ENCODE results near the gene FRRS1. TPM values are rescaled to one million over a fixed set of nuclear protein-coding genes. Genes with fewer than 3 reads are reported as not detected.

FRRS1 gene
- total RNA-seq, 3 donors from 2014 or later = 0.82 to 0.86 (median 0.84) TPM

DNA sequence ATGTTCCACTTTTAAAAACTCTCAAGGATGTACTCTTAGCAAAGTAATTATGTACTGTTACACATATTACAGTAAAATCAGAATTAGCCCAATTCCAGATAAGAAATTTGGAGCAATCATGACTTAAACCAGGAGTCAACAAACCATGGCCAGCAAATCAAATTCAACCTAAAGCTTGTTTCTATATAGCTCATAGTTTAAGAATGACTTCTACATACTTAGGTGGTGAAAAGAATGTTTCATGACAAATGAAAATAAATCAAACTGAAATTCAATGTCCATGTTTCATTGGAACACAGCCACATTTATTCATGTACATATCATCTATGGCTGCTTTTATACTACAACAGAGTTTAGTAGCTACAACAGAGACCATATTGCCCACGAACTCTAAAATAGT is 35.1 kb downstream of the FRRS1 start:
- H3K36me3 Mint-ChIP-seq (ENCODE audit: insufficient read depth) = no peaks in the 10 kb centered on the region
- no peak for ATAC-seq
- no peak for DNase-seq
- H3K4me3 Mint-ChIP-seq = no peak overlapping the region
- H3K9me3 Mint-ChIP-seq = no peaks in the 10 kb centered on the region
- H3K27me3 Mint-ChIP-seq (ENCODE audit: low read depth) = no peaks in the 10 kb centered on the region
- H3K4me1 Mint-ChIP-seq (ENCODE audit: low read depth) = no peaks in the 10 kb centered on the region

DNA sequence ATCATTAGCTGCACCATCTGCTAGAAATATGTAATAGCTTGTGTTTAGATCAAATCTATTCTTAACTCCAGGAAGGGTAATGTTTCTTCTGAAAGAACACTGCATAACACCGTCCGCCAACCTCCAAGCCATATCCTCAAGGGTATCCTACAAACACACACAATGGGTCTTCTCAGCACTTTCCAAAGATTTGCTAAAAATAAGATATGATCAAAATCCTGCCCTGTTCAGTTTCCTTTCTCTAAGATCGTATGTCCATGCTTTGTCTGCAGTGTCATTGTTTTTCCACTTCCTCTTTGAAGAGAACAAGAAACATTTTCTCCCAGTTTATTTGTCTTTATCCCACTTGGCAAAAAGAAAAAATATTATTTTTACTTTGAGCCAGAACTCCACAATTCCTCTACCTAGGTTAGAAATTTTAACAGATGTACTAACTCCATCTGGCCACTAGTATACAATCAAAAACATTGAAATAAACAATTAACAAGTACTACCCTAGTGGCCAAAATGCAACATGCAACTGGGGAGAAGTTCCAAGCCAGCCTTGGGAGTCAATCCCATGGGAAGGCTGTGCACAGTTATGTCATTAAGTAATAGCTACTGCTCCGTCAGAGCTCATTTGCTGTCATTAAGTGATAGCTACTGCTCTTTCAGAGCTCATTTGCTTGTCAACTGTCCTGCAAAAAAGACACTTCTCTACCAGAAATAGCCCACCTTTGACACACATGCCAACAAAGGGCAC is 37.8 kb downstream of the FRRS1 start:
- H3K27me3 Mint-ChIP-seq (ENCODE audit: low read depth) = no peaks in the 10 kb centered on the region
- ATAC-seq (no peak), DNase-seq (no peak)
- no peaks in the 10 kb centered on the region for H3K36me3 Mint-ChIP-seq (ENCODE audit: insufficient read depth)
- H3K4me3 Mint-ChIP-seq = no peak overlapping the region
- H3K9me3 Mint-ChIP-seq = no peaks in the 10 kb centered on the region
- no peaks in the 10 kb centered on the region for H3K4me1 Mint-ChIP-seq (ENCODE audit: low read depth)

DNA sequence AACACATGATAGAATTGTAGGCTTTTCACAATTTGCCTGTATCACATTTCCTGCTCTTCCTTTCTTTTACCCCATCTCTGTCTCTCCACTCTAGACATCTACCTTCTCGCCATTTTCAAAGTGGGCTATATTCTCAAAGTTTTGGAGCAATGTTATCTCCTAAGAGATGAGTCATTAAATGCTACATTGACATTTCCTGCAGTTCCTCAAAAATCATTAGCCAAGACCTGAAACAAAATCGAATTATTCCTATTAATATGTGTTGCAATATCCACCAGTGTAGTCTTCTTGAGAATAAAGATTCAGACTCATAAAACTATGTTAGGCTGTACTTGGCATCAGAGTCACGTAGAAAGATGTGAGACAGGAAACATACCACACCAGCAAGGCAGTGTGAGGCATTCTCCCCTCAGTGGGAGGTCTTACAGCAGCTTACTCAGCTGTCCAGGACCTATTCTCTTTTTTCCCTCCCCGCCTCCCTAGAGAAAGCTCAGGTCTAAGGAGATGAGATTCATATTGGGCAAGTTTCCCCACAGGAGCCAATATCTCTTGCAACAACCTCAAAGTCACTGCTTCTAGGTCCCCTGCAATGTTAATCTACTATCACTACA is 38.8 kb downstream of the FRRS1 start:
- ATAC-seq = no peak
- H3K4me3 Mint-ChIP-seq = no peak overlapping the region
- DNase-seq = no peak
- H3K36me3 Mint-ChIP-seq (ENCODE audit: insufficient read depth) = no peaks in the 10 kb centered on the region
- H3K4me1 Mint-ChIP-seq (ENCODE audit: low read depth) = no peaks in the 10 kb centered on the region
- no peaks in the 10 kb centered on the region for H3K27me3 Mint-ChIP-seq (ENCODE audit: low read depth)
- H3K9me3 Mint-ChIP-seq = no peaks in the 10 kb centered on the region

DNA sequence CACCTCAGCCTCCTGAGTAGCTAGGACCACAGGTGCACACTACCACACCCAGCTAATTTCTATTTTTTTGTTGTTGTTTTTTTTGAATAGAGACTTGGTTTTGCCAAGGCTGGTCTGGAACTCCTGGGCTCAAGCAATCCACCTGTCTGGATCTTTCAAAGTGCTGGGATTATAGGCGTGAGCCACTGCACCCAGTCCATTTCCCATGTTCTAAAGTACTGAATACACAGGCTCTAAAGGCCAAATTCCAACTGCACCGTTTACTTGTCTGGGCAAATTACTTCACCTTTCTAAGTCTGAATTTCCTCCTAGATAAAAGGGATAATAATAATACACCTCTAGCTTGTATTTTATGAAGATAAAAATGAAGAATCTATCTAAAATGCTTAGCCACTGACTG is 39.6 kb downstream of the FRRS1 start:
- no peak overlapping the region for H3K4me3 Mint-ChIP-seq
- H3K36me3 Mint-ChIP-seq (ENCODE audit: insufficient read depth) = no peaks in the 10 kb centered on the region
- no peaks in the 10 kb centered on the region for H3K27me3 Mint-ChIP-seq (ENCODE audit: low read depth)
- no peaks in the 10 kb centered on the region for H3K9me3 Mint-ChIP-seq
- ATAC-seq = no peak
- no peak for DNase-seq
- no peaks in the 10 kb centered on the region for H3K4me1 Mint-ChIP-seq (ENCODE audit: low read depth)

DNA sequence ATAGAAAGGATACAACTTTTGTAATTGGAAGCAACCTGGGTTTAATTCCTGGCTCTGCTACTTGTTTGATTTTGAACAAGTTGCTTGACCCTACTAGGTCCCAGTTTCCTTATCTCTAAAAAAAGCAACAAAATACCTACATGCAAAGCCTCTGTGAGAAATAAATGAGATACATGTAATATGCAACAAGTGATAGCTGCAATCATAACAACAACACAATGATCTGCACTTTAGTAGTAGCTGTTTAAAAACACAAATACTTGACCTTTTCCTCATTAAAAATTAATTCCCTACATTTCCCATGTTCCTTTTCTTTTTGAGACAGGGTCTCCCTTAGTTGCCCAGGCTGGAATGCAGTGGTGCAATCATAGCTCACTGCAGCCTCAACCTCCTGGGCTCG is 40.0 kb downstream of the FRRS1 start:
- no peak for DNase-seq
- no peak overlapping the region for H3K4me3 Mint-ChIP-seq
- H3K9me3 Mint-ChIP-seq = no peaks in the 10 kb centered on the region
- no peak for ATAC-seq
- H3K4me1 Mint-ChIP-seq (ENCODE audit: low read depth) = no peaks in the 10 kb centered on the region
- no peaks in the 10 kb centered on the region for H3K27me3 Mint-ChIP-seq (ENCODE audit: low read depth)
- H3K36me3 Mint-ChIP-seq (ENCODE audit: insufficient read depth) = no peaks in the 10 kb centered on the region

DNA sequence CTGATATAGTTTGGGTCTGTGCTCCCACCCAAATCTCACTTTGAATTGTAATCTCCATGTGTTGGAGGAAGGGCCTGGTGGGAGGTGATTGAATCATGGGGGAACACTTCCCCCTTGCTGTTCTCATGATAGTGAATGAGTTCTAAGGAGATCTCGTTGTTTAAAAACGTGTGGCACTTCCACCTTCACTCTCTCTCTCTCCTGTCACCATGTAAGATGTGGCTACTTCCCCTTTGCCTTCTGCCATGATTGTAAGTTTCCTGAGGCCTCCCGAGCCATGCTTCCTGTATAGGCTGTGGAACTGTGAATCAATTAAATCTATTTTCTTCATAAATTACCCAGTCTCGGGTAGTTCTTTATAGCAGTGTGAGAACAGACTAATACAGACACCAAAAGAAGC is 40.4 kb downstream of the FRRS1 start:
- Mint-ChIP-seq H3K4me1 (ENCODE audit: low read depth) (no peaks in the 10 kb centered on the region), H3K4me3 (no peak overlapping the region), H3K27me3 (ENCODE audit: low read depth) (no peaks in the 10 kb centered on the region), H3K9me3 (no peaks in the 10 kb centered on the region), H3K36me3 (ENCODE audit: insufficient read depth) (no peaks in the 10 kb centered on the region)
- ATAC-seq = no peak
- DNase-seq = no peak

DNA sequence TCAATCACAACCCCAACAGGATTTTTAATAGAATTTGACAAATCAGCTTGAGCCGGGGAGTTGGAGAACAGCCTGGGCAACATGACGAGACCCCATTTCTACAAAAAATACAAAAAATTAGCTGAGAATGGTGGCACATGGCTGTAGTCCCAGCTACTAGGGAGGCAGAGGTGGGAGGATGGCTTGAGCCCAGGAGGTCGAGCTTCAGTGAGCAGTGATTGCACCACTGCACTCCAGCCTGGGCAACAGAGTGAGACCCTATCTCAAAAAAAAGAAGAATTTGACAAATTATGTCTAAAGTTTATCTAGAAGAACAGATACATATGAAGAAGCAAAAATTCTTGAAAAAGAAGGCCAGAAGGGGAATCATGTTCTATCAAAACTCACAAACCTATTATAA is 43.2 kb downstream of the FRRS1 start:
- H3K4me3 Mint-ChIP-seq = no peak overlapping the region
- H3K27me3 Mint-ChIP-seq (ENCODE audit: low read depth) = no peaks in the 10 kb centered on the region
- ATAC-seq (no peak), DNase-seq (no peak)
- no peaks in the 10 kb centered on the region for H3K36me3 Mint-ChIP-seq (ENCODE audit: insufficient read depth)
- no peaks in the 10 kb centered on the region for H3K4me1 Mint-ChIP-seq (ENCODE audit: low read depth)
- no peaks in the 10 kb centered on the region for H3K9me3 Mint-ChIP-seq

DNA sequence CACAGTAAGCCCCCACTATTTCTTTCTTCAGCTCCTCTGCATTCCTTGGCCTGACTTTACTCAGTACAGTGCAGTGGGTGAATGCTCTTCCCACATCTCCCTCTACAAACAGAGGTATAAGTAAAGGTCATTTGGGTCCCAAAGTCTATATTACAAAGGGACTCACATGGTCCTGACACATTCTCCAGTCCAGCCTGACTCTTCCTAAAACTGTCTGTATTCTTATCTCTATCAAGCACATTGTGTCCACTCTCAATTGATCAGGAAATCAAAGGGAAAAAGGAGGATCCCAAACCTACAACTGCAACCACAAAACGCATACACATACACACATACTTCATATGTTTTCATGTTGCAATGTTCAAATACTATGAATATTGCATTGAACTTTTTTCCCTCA is 49.4 kb downstream of the FRRS1 start:
- no peak for ATAC-seq
- no peaks in the 10 kb centered on the region for H3K9me3 Mint-ChIP-seq
- H3K4me1 Mint-ChIP-seq (ENCODE audit: low read depth) = no peaks in the 10 kb centered on the region
- no peaks in the 10 kb centered on the region for H3K27me3 Mint-ChIP-seq (ENCODE audit: low read depth)
- no peak for DNase-seq
- no peak overlapping the region for H3K4me3 Mint-ChIP-seq
- H3K36me3 Mint-ChIP-seq (ENCODE audit: insufficient read depth) = peaks cover 1% of the 10 kb centered on the region

DNA sequence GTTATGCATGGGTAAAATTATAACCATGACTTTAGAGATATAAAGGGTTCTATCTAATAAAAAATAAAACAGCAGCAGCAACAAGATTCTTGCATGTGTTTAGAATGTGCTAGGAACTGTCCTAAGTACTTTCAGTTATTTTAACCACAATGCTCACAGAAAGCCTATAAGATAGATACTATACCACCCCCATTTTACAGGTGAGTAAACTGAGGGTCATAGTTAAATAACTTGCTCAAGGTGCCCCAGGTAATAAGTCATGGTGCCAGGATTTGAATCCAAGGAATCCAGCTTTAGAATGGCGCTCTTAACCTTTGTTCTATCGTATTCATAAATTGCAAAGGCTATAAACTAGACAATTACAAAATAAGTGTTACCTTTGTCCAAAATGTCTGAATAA is 53.4 kb downstream of the FRRS1 start:
- H3K9me3 Mint-ChIP-seq = no peaks in the 10 kb centered on the region
- no peak for ATAC-seq
- no peaks in the 10 kb centered on the region for H3K27me3 Mint-ChIP-seq (ENCODE audit: low read depth)
- DNase-seq = no peak
- peaks cover 1% of the 10 kb centered on the region for H3K36me3 Mint-ChIP-seq (ENCODE audit: insufficient read depth)
- H3K4me1 Mint-ChIP-seq (ENCODE audit: low read depth) = no peaks in the 10 kb centered on the region
- H3K4me3 Mint-ChIP-seq = no peak overlapping the region

DNA sequence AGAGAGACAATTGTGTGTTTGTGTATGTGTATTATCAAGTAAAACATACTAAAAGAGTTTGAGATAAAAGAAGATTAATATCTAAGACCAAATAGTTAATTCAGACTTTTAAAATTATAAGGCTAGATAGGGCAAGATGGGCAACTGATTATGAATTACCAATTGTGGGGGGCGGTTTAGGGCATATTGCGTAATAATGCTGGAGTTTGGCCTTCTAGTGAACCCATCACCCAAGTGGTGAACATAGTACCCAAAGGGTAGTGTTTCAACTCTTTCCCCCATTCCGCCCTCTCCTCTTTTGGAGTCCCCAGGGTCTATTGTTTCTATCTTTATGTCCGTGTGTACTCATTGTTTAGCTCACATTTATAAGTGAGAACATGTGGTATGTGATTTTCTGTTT is 55.4 kb downstream of the FRRS1 start:
- no peaks in the 10 kb centered on the region for H3K36me3 Mint-ChIP-seq (ENCODE audit: insufficient read depth)
- no peak overlapping the region for H3K4me3 Mint-ChIP-seq
- H3K9me3 Mint-ChIP-seq = no peaks in the 10 kb centered on the region
- no peak for DNase-seq
- ATAC-seq = no peak
- H3K27me3 Mint-ChIP-seq (ENCODE audit: low read depth) = no peaks in the 10 kb centered on the region
- H3K4me1 Mint-ChIP-seq (ENCODE audit: low read depth) = no peaks in the 10 kb centered on the region

DNA sequence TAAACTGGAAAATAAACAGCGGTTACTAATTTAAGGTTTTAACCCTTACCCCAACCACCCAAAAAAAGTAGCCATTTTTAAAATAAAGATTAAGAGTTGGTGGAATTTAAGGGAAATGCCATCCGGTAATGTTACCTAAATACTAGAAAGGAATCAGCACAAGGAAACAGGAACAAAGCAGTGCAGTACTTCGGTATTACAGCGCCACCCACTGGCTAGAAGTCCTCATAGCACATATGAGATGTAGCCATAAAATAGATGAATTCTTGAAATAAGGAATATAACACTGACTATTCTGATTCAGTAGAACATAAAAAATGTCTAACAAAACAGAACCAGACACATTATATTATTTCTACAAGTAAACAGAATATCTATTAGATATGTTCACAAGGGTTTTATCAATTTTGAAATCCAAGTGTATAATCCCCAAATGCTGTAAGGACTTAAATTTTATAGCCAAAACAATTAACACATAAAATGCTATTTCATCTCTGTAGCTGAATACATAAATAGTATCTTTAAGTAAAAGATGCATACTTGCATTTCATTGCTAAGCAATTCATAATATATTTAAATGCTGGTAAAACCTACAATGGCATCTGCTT is 58.8 kb downstream of the FRRS1 start:
- Mint-ChIP-seq H3K27me3 (ENCODE audit: low read depth) (no peaks in the 10 kb centered on the region), H3K36me3 (ENCODE audit: insufficient read depth) (no peaks in the 10 kb centered on the region), H3K4me3 (no peak overlapping the region), H3K9me3 (no peaks in the 10 kb centered on the region), H3K4me1 (ENCODE audit: low read depth) (peaks cover 8% of the 10 kb centered on the region)
- DNase-seq (peak; percentile 30), ATAC-seq (no peak)

DNA sequence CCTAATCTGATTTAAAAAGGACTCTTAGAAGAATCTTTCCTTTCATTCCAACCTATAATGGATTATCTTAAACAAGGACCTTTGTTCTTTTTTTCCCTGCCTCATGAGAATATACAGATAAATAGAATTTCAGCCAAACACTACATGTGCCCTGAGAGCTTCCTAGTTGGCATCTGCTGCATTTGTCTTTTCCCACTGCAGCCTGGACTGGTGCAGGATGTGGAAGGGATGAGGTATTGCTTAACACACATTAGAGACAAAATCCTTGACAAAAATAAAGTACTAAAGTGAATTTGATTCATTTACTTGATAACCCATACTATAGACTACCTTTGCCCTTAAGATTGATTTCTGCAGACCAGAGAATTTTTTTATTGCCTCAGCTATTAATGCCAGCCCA is 61.0 kb downstream of the FRRS1 start:
- H3K9me3 Mint-ChIP-seq = no peaks in the 10 kb centered on the region
- no peak for ATAC-seq
- H3K36me3 Mint-ChIP-seq (ENCODE audit: insufficient read depth) = no peaks in the 10 kb centered on the region
- DNase-seq = no peak
- H3K27me3 Mint-ChIP-seq (ENCODE audit: low read depth) = peaks cover 10% of the 10 kb centered on the region
- peaks cover 8% of the 10 kb centered on the region for H3K4me1 Mint-ChIP-seq (ENCODE audit: low read depth)
- H3K4me3 Mint-ChIP-seq = no peak overlapping the region

DNA sequence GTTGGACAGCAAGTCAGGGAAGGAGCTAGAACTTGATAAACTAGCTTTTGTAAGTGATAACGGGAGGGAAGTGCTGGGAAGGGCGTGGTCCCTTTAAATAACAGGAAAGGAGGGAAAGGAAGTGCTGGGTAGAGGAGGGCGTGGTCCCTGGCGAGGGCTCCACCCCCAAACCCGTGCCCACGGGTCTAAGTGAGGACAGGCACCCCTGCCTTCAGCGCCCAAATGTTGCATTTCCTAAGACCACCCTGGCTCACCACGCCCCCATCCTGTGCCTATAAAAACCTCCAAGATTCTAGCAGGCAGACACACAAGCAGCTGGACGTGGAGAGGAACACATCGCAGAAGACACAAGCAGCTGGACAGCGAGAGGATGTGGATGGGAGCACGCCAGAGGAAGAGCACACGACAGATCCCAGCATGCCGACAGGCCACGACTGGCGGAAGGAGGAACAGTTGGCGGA is 62.0 kb downstream of the FRRS1 start:
- Mint-ChIP-seq H3K4me3 (no peak overlapping the region), H3K36me3 (ENCODE audit: insufficient read depth) (no peaks in the 10 kb centered on the region), H3K27me3 (ENCODE audit: low read depth) (peaks cover 10% of the 10 kb centered on the region), H3K4me1 (ENCODE audit: low read depth) (peaks cover 8% of the 10 kb centered on the region), H3K9me3 (no peaks in the 10 kb centered on the region)
- DNase-seq (no peak), ATAC-seq (no peak)

DNA sequence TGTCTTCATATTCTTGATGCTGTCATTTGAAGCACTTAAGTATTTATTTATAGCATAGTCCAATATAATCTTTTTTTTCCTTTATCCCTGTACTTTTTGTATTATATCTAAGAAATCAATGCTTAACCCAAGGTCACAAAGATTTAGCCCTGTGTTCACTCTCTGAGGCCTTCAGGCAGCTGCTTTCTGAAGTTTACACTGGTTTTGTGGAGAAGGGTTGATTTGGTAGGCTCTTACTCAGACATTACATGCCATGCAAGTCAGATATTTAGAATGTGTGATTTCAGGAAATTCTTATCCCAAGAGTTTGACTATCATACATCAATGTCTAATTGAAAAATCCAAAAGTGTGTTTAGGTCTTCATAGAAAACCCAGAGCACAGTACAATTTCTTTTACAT is 64.2 kb downstream of the FRRS1 start:
- ATAC-seq = no peak
- Mint-ChIP-seq H3K4me3 (no peak overlapping the region), H3K9me3 (no peaks in the 10 kb centered on the region), H3K27me3 (ENCODE audit: low read depth) (peaks cover 21% of the 10 kb centered on the region), H3K36me3 (ENCODE audit: insufficient read depth) (no peaks in the 10 kb centered on the region), H3K4me1 (ENCODE audit: low read depth) (peaks cover 8% of the 10 kb centered on the region)
- no peak for DNase-seq

DNA sequence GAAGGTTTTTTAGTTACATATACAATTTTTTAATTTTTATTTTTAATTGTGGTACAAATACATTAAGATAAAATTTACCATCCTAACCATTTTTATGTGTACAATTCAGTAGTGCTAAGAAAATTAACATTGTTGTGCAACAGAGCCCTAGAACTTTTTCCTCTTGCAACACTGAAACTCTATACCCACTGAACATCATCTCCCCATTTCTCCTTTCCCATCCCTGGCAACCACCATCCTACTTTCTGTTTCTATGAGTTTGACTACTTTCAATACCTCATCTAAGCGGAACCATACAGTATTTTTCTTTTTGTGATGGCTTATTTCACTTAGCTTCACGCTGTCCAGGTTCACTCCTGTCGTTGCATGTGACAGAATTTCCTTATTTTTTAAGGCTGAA is 66.4 kb downstream of the FRRS1 start:
- H3K4me1 Mint-ChIP-seq (ENCODE audit: low read depth) = peaks cover 8% of the 10 kb centered on the region
- H3K36me3 Mint-ChIP-seq (ENCODE audit: insufficient read depth) = no peaks in the 10 kb centered on the region
- ATAC-seq = no peak
- no peak for DNase-seq
- no peak overlapping the region for H3K4me3 Mint-ChIP-seq
- H3K9me3 Mint-ChIP-seq = no peaks in the 10 kb centered on the region
- H3K27me3 Mint-ChIP-seq (ENCODE audit: low read depth) = peaks cover 22% of the 10 kb centered on the region
